Mammary epithelial cell (primary cell): ENCODE results near the gene MT1E.

Experiments
- EZH2 ChIP-seq: IDR thresholded peaks from 2 replicates; pipeline ENCODE4 v1.6.1; 2012; ENCODE audit warnings: low read length, inconsistent platforms, borderline replicate concordance
- TF ChIP-seq, protein P1 (sequence below), 2 donors: IDR thresholded peaks in 1 of 2; conservative IDR thresholded peaks in 1 of 2; 2 replicates each; pipeline ENCODE4 v1.5.1; 2011 to 2012; ENCODE audit warnings: inconsistent platforms in 2 of 2, low read length in 2 of 2, mild to moderate bottlenecking in 2 of 2, control low read depth in 1 of 2, low read depth in 1 of 2; ENCODE audit not compliant: insufficient read depth in 1 of 2; ENCODE audit errors: extremely low read depth in 1 of 2

DNA sequence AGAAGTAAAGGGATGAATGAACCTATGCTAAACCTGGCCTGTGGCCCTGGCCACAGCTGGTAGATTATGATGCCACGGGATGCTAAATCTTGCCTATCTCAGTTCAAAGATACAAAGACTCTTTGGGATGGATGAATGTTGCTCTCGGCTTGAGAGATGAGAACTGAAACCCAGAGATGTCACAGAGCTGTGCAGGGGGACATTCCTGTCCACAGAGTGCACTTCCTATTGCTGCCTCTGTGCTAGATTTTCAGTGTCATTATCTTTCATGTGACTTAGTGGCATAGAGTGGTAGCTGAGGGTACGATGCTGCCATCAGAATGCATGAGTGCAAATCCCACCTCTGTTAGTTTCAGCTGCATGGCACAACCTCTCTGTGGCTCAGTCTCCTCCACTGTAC, 4.6 kb downstream of the MT1E start:
- TF ChIP-seq, protein P1, sequence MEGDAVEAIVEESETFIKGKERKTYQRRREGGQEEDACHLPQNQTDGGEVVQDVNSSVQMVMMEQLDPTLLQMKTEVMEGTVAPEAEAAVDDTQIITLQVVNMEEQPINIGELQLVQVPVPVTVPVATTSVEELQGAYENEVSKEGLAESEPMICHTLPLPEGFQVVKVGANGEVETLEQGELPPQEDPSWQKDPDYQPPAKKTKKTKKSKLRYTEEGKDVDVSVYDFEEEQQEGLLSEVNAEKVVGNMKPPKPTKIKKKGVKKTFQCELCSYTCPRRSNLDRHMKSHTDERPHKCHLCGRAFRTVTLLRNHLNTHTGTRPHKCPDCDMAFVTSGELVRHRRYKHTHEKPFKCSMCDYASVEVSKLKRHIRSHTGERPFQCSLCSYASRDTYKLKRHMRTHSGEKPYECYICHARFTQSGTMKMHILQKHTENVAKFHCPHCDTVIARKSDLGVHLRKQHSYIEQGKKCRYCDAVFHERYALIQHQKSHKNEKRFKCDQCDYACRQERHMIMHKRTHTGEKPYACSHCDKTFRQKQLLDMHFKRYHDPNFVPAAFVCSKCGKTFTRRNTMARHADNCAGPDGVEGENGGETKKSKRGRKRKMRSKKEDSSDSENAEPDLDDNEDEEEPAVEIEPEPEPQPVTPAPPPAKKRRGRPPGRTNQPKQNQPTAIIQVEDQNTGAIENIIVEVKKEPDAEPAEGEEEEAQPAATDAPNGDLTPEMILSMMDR (conservative IDR thresholded peaks at IDR 0.05 in 1 of 2, IDR thresholded peaks at IDR 0.05 in 1 of 2; ENCODE audit: extremely low read depth in 1 of 2, insufficient read depth in 1 of 2, low read depth in 1 of 2, low read length in 2 of 2): no peak
- no peak for TF ChIP-seq EZH2
